Measurements from ENCODE around the gene ATP5F1D.

ATP5F1D gene

GRCh38 chr19:1284293-1284978, 42.9 kb downstream of the ATP5F1D start:
- no peaks in the 10 kb centered on the region for H3K9me3 Mint-ChIP-seq
- peak overlapping the region; percentile 82 for H3K27ac Mint-ChIP-seq
- H3K36me3 Mint-ChIP-seq, result peaks cover 6% of the 10 kb centered on the region
- peak overlapping the region; percentile 60 for H3K4me3 Mint-ChIP-seq
- H3K27me3 Mint-ChIP-seq, result peaks cover 18% of the 10 kb centered on the region
- H3K4me1 Mint-ChIP-seq, result peaks cover 20% of the 10 kb centered on the region

- Mint-ChIP-seq H3K36me3 (peaks cover 2% of the 10 kb centered on the region), H3K4me1 (peaks cover 14% of the 10 kb centered on the region), H3K4me3 (peak overlapping the region; percentile 60), H3K27ac (no peak overlapping the region), H3K9me3 (no peaks in the 10 kb centered on the region), H3K27me3 (peaks cover 18% of the 10 kb centered on the region)
Observed at GRCh38 chr19:1284979-1285736, 43.6 kb downstream of the ATP5F1D start.

- H3K27me3 Mint-ChIP-seq, result peaks cover 18% of the 10 kb centered on the region
- H3K27ac Mint-ChIP-seq, result no peak within 1 kb of the TSS
- no peaks in the 10 kb centered on the region for H3K36me3 Mint-ChIP-seq
- H3K9me3 Mint-ChIP-seq, result no peaks in the 10 kb centered on the region
- H3K4me3 Mint-ChIP-seq, result peak within 1 kb of the TSS; percentile 60
- H3K4me1 Mint-ChIP-seq, result peaks cover 10% of the 10 kb centered on the region
Observed at GRCh38 chr19:1285737-1286360, 44.3 kb downstream of the ATP5F1D start, which contains the start of gene EFNA2. TSS of gene EFNA2 (plus strand) at chr19:1285873. CDS start at chr19:1286169, 296 bp downstream.

- peak overlapping the region; percentile 42 for H3K4me3 Mint-ChIP-seq
- no peaks in the 10 kb centered on the region for H3K9me3 Mint-ChIP-seq
- peaks cover 18% of the 10 kb centered on the region for H3K27me3 Mint-ChIP-seq
- H3K36me3 Mint-ChIP-seq, result no peaks in the 10 kb centered on the region
- H3K4me1 Mint-ChIP-seq, result peaks cover 10% of the 10 kb centered on the region
- H3K27ac Mint-ChIP-seq, result no peak overlapping the region
Observed at GRCh38 chr19:1286487-1287353, 45.2 kb downstream of the ATP5F1D start.

- H3K4me3 Mint-ChIP-seq, result no peak overlapping the region
- H3K27me3 Mint-ChIP-seq, result peaks cover 22% of the 10 kb centered on the region
- no peaks in the 10 kb centered on the region for H3K36me3 Mint-ChIP-seq
- H3K27ac Mint-ChIP-seq, result no peak overlapping the region
- H3K4me1 Mint-ChIP-seq, result peaks cover 10% of the 10 kb centered on the region
- H3K9me3 Mint-ChIP-seq, result no peaks in the 10 kb centered on the region
Observed at GRCh38 chr19:1287354-1288225, 46.0 kb downstream of the ATP5F1D start.

GRCh38 chr19:1288226-1288612, 46.7 kb downstream of the ATP5F1D start:
- no peaks in the 10 kb centered on the region for H3K9me3 Mint-ChIP-seq
- peaks cover 10% of the 10 kb centered on the region for H3K4me1 Mint-ChIP-seq
- H3K4me3 Mint-ChIP-seq, result no peak overlapping the region
- peaks cover 23% of the 10 kb centered on the region for H3K27me3 Mint-ChIP-seq
- H3K36me3 Mint-ChIP-seq, result no peaks in the 10 kb centered on the region
- no peak overlapping the region for H3K27ac Mint-ChIP-seq

- H3K36me3 Mint-ChIP-seq, result no peaks in the 10 kb centered on the region
- no peak overlapping the region for H3K4me3 Mint-ChIP-seq
- H3K27ac Mint-ChIP-seq, result no peak overlapping the region
- peaks cover 10% of the 10 kb centered on the region for H3K4me1 Mint-ChIP-seq
- no peaks in the 10 kb centered on the region for H3K9me3 Mint-ChIP-seq
- H3K27me3 Mint-ChIP-seq, result peaks cover 21% of the 10 kb centered on the region
Observed at GRCh38 chr19:1288833-1289685, 47.5 kb downstream of the ATP5F1D start.

- Mint-ChIP-seq H3K4me1 (peaks cover 6% of the 10 kb centered on the region), H3K27ac (no peak overlapping the region), H3K4me3 (no peak overlapping the region), H3K36me3 (no peaks in the 10 kb centered on the region), H3K9me3 (no peaks in the 10 kb centered on the region), H3K27me3 (peaks cover 20% of the 10 kb centered on the region)
Observed at GRCh38 chr19:1289686-1290025, 48.1 kb downstream of the ATP5F1D start.

GRCh38 chr19:1290196-1290702, 48.7 kb downstream of the ATP5F1D start:
- Mint-ChIP-seq H3K27me3 (peaks cover 17% of the 10 kb centered on the region), H3K36me3 (no peaks in the 10 kb centered on the region), H3K9me3 (no peaks in the 10 kb centered on the region)

GRCh38 chr19:1290703-1291651, 49.4 kb downstream of the ATP5F1D start:
- H3K4me3 Mint-ChIP-seq, result no peak overlapping the region
- peaks cover 3% of the 10 kb centered on the region for H3K4me1 Mint-ChIP-seq
- H3K36me3 Mint-ChIP-seq, result no peaks in the 10 kb centered on the region
- peak overlapping the region; percentile 35 for H3K27ac Mint-ChIP-seq
- H3K27me3 Mint-ChIP-seq, result peaks cover 17% of the 10 kb centered on the region
- H3K9me3 Mint-ChIP-seq, result no peaks in the 10 kb centered on the region

More at GRCh38 chr19:1290196-1290702, 48.7 kb downstream of the ATP5F1D start:
- Mint-ChIP-seq H3K4me1 (peaks cover 3% of the 10 kb centered on the region), H3K4me3 (no peak overlapping the region), H3K27ac (no peak overlapping the region)

GRCh38 chr19:1291761-1292418, 50.3 kb downstream of the ATP5F1D start:
- Mint-ChIP-seq H3K36me3 (no peaks in the 10 kb centered on the region), H3K9me3 (no peaks in the 10 kb centered on the region), H3K27me3 (peaks cover 14% of the 10 kb centered on the region), H3K4me1 (no peaks in the 10 kb centered on the region), H3K27ac (no peak overlapping the region), H3K4me3 (no peak overlapping the region)

- H3K9me3 Mint-ChIP-seq, result no peaks in the 10 kb centered on the region
- no peaks in the 10 kb centered on the region for H3K36me3 Mint-ChIP-seq
- H3K27me3 Mint-ChIP-seq, result peaks cover 14% of the 10 kb centered on the region
- H3K27ac Mint-ChIP-seq, result no peak overlapping the region
- no peaks in the 10 kb centered on the region for H3K4me1 Mint-ChIP-seq
- H3K4me3 Mint-ChIP-seq, result no peak overlapping the region
Observed at GRCh38 chr19:1292419-1293151, 51.0 kb downstream of the ATP5F1D start.

Data from activated naive CD4-positive, alpha-beta T cell treated with anti-CD3 and anti-CD28 coated beads, Interleukin-2, amount 50 U/mL, for 24 hours (primary cell).